Epidermal melanocyte (primary cell): ENCODE results near the gene LRCH3.
"Not testable (repeated sequence)": the region's sequence is repeated elsewhere in the genome, so short reads cannot be mapped to it uniquely, and the experiment has no call there.

Experiments used
- DNase-seq: peaks from one replicate; pipeline ENCODE4 v3.0.0; 2011; ENCODE audit warnings: low spot score; ENCODE audit not compliant: insufficient read length

LRCH3 gene

GRCh38 chr3:197921429-197922275 lies 130.6 kb downstream of the LRCH3 start:
- not testable (repeated sequence) for DNase-seq

- no peak for DNase-seq
Measured at GRCh38 chr3:197926418-197926817, 135.4 kb downstream of the LRCH3 start.

GRCh38 chr3:197927578-197927977 lies 136.5 kb downstream of the LRCH3 start:
- not testable (repeated sequence) for DNase-seq

GRCh38 chr3:197936819-197937384 lies 145.8 kb downstream of the LRCH3 start:
- DNase-seq = no peak
